ENCODE data around the gene ANKRD44. TPM values are rescaled to one million over a fixed set of nuclear protein-coding genes. Genes with fewer than 3 reads are reported as not detected.

ANKRD44 gene
- total RNA-seq, 1 experiment from 2014 or later = 0.66 TPM

GRCh38 chr2:197278799-197279763, 31.5 kb downstream of the ANKRD44 start:
- DNase-seq = no peak

GRCh38 chr2:197277794-197278193, 32.8 kb downstream of the ANKRD44 start:
- no peaks in the 10 kb centered on the region for H3K9me3 ChIP-seq

More at GRCh38 chr2:197278799-197279763, 31.5 kb downstream of the ANKRD44 start:
- Histone ChIP-seq H3K4me3 (no peak overlapping the region), H3K36me3 (no peaks in the 10 kb centered on the region), H3K27me3 (no peaks in the 10 kb centered on the region), H3K9me3 (no peaks in the 10 kb centered on the region)

GRCh38 chr2:197276156-197276555, 34.4 kb downstream of the ANKRD44 start:
- H3K4me3 ChIP-seq = no peak overlapping the region
- no peaks in the 10 kb centered on the region for H3K27me3 ChIP-seq
- DNase-seq = no peak
- H3K9me3 ChIP-seq = no peaks in the 10 kb centered on the region
- no peaks in the 10 kb centered on the region for H3K36me3 ChIP-seq

More at GRCh38 chr2:197277794-197278193, 32.8 kb downstream of the ANKRD44 start:
- Histone ChIP-seq H3K36me3 (no peaks in the 10 kb centered on the region), H3K4me3 (no peak overlapping the region), H3K27me3 (no peaks in the 10 kb centered on the region)
- DNase-seq = no peak

GRCh38 chr2:197274937-197275336, 35.6 kb downstream of the ANKRD44 start:
- Histone ChIP-seq H3K4me3 (no peak overlapping the region), H3K27me3 (no peaks in the 10 kb centered on the region), H3K9me3 (no peaks in the 10 kb centered on the region), H3K36me3 (no peaks in the 10 kb centered on the region)
- no peak for DNase-seq

- H3K36me3 ChIP-seq = no peaks in the 10 kb centered on the region
- no peaks in the 10 kb centered on the region for H3K9me3 ChIP-seq
- no peak for DNase-seq
- H3K27me3 ChIP-seq = no peaks in the 10 kb centered on the region
- no peak overlapping the region for H3K4me3 ChIP-seq
Observed at GRCh38 chr2:197274349-197274748, 36.2 kb downstream of the ANKRD44 start.

GRCh38 chr2:197273485-197273884, 37.1 kb downstream of the ANKRD44 start:
- no peak overlapping the region for H3K4me3 ChIP-seq
- no peaks in the 10 kb centered on the region for H3K27me3 ChIP-seq
- H3K9me3 ChIP-seq = no peaks in the 10 kb centered on the region
- H3K36me3 ChIP-seq = no peaks in the 10 kb centered on the region
- peak; percentile 31 for DNase-seq

GRCh38 chr2:197270601-197271000, 40.0 kb downstream of the ANKRD44 start:
- no peaks in the 10 kb centered on the region for H3K27me3 ChIP-seq
- no peaks in the 10 kb centered on the region for H3K36me3 ChIP-seq
- no peak for DNase-seq
- H3K4me3 ChIP-seq = no peak overlapping the region
- no peaks in the 10 kb centered on the region for H3K9me3 ChIP-seq

GRCh38 chr2:197269815-197270214, 40.8 kb downstream of the ANKRD44 start:
- Histone ChIP-seq H3K27me3 (no peaks in the 10 kb centered on the region), H3K4me3 (no peak overlapping the region), H3K9me3 (no peaks in the 10 kb centered on the region), H3K36me3 (no peaks in the 10 kb centered on the region)
- no peak for DNase-seq

GRCh38 chr2:197268786-197269584, 41.6 kb downstream of the ANKRD44 start:
- Histone ChIP-seq H3K36me3 (no peaks in the 10 kb centered on the region), H3K9me3 (no peaks in the 10 kb centered on the region)

GRCh38 chr2:197266477-197266876, 44.1 kb downstream of the ANKRD44 start:
- DNase-seq = no peak
- no peak overlapping the region for H3K4me3 ChIP-seq
- H3K27me3 ChIP-seq = no peaks in the 10 kb centered on the region
- no peaks in the 10 kb centered on the region for H3K9me3 ChIP-seq
- H3K36me3 ChIP-seq = no peaks in the 10 kb centered on the region

More at GRCh38 chr2:197268786-197269584, 41.6 kb downstream of the ANKRD44 start:
- DNase-seq = no peak
- no peaks in the 10 kb centered on the region for H3K27me3 ChIP-seq
- H3K4me3 ChIP-seq = no peak overlapping the region

GRCh38 chr2:197265924-197266323, 44.7 kb downstream of the ANKRD44 start:
- H3K4me3 ChIP-seq = no peak overlapping the region
- no peaks in the 10 kb centered on the region for H3K9me3 ChIP-seq
- H3K27me3 ChIP-seq = no peaks in the 10 kb centered on the region
- no peak for DNase-seq
- no peaks in the 10 kb centered on the region for H3K36me3 ChIP-seq

GRCh38 chr2:197265036-197265435, 45.5 kb downstream of the ANKRD44 start:
- DNase-seq = no peak
- Histone ChIP-seq H3K27me3 (no peaks in the 10 kb centered on the region), H3K9me3 (no peaks in the 10 kb centered on the region), H3K4me3 (no peak overlapping the region), H3K36me3 (no peaks in the 10 kb centered on the region)

- Histone ChIP-seq H3K9me3 (no peaks in the 10 kb centered on the region), H3K27me3 (no peaks in the 10 kb centered on the region), H3K36me3 (no peaks in the 10 kb centered on the region), H3K4me3 (no peak overlapping the region)
- DNase-seq = no peak
Observed at GRCh38 chr2:197264332-197264731, 46.2 kb downstream of the ANKRD44 start.

GRCh38 chr2:197263077-197263476, 47.5 kb downstream of the ANKRD44 start:
- Histone ChIP-seq H3K27me3 (no peaks in the 10 kb centered on the region), H3K9me3 (no peaks in the 10 kb centered on the region), H3K36me3 (no peaks in the 10 kb centered on the region), H3K4me3 (no peak overlapping the region)
- no peak for DNase-seq

- Histone ChIP-seq H3K27me3 (no peaks in the 10 kb centered on the region), H3K4me3 (no peak overlapping the region), H3K36me3 (no peaks in the 10 kb centered on the region), H3K9me3 (no peaks in the 10 kb centered on the region)
- no peak for DNase-seq
Observed at GRCh38 chr2:197261808-197262226, 48.8 kb downstream of the ANKRD44 start.

- DNase-seq = no peak
- no peaks in the 10 kb centered on the region for H3K36me3 ChIP-seq
- H3K9me3 ChIP-seq = no peaks in the 10 kb centered on the region
- H3K27me3 ChIP-seq = no peaks in the 10 kb centered on the region
- no peak overlapping the region for H3K4me3 ChIP-seq
Observed at GRCh38 chr2:197259470-197259999, 51.0 kb downstream of the ANKRD44 start.

GRCh38 chr2:197258580-197258979, 52.0 kb downstream of the ANKRD44 start:
- no peak overlapping the region for H3K4me3 ChIP-seq
- H3K36me3 ChIP-seq = no peaks in the 10 kb centered on the region
- no peaks in the 10 kb centered on the region for H3K9me3 ChIP-seq
- H3K27me3 ChIP-seq = no peaks in the 10 kb centered on the region
- DNase-seq = no peak
